Common myeloid progenitor, CD34-positive (primary cell): ENCODE results near the gene DTNB.

Experiments
- CTCF ChIA-PET: fragments of 350-600 bp; sonication (Branson Sonifier 250); formaldehyde crosslinking; loops from one replicate; lab custom pipeline; 2021; ENCODE audit warnings: antibody characterized with exemption; lab: Charles Lee
- POLR2A ChIA-PET: fragments of 350-600 bp; sonication (Branson Sonifier 250); formaldehyde crosslinking; loops from one replicate; lab custom pipeline; 2021; ENCODE audit warnings: antibody characterized with exemption; lab: Charles Lee
- DNase-seq, 3 donors: peaks; one replicate each; pipeline versions ENCODE4 v3.0.0 to v3.0.0-alpha.2; 2013
- H3K27ac ChIP-seq, 2 experiments: 1 replicate in 1 of 2; 2 replicates in 1 of 2; pipeline ENCODE4 v1.7.0; 2013; ENCODE audit warnings: inconsistent platforms in 2 of 2, low read length in 2 of 2, mild to moderate bottlenecking in 2 of 2, low read depth in 1 of 2, moderate library complexity in 1 of 2; ENCODE audit not compliant: severe bottlenecking in 2 of 2, insufficient read depth in 1 of 2, poor library complexity in 1 of 2
- H3K27me3 ChIP-seq, 5 experiments: replicated peaks in 2 of 5; 1 replicate in 3 of 5; 2 replicates in 2 of 5; pipeline versions ENCODE4 v1.6.1 to v1.7.0; 2013; ENCODE audit warnings: low read length in 4 of 5, mild to moderate bottlenecking in 2 of 5, moderate library complexity in 2 of 5, inconsistent platforms in 1 of 5; ENCODE audit not compliant: insufficient read depth in 5 of 5, control insufficient read depth in 4 of 5
- H3K36me3 ChIP-seq, 4 experiments: 1 replicate in 2 of 4; 2 replicates in 2 of 4; pipeline versions ENCODE4 v1.6.1 to v1.7.0; 2013; ENCODE audit warnings: low read length in 3 of 4, control low read depth in 1 of 4, mild to moderate bottlenecking in 1 of 4; ENCODE audit not compliant: control insufficient read depth in 4 of 4, insufficient read depth in 4 of 4
- H3K4me1 ChIP-seq, 4 experiments: 1 replicate in 3 of 4; 2 replicates in 1 of 4; pipeline versions ENCODE4 v1.6.1 to v1.7.1; 2013; ENCODE audit warnings: low read length in 3 of 4, mild to moderate bottlenecking in 3 of 4, control low read depth in 1 of 4, inconsistent platforms in 1 of 4, moderate library complexity in 1 of 4; ENCODE audit not compliant: control insufficient read depth in 4 of 4, insufficient read depth in 4 of 4; ENCODE audit errors: control extremely low read depth in 1 of 4
- H3K4me3 ChIP-seq, 7 experiments: 1 replicate in 4 of 7; 2 replicates in 3 of 7; pipeline versions ENCODE4 v1.5.1 to v1.7.0; 2013; ENCODE audit warnings: mild to moderate bottlenecking in 7 of 7, low read length in 6 of 7, moderate library complexity in 6 of 7, inconsistent platforms in 2 of 7, low read depth in 2 of 7, control low read depth in 1 of 7; ENCODE audit not compliant: insufficient read depth in 4 of 7, control insufficient read depth in 1 of 7; ENCODE audit errors: extremely low read depth in 1 of 7
- H3K9me3 ChIP-seq, 5 experiments: 1 replicate in 4 of 5; 2 replicates in 1 of 5; pipeline versions ENCODE4 v1.6.1 to v1.7.1; 2013; ENCODE audit warnings: low read length in 4 of 5, mild to moderate bottlenecking in 2 of 5, inconsistent platforms in 1 of 5, low read depth in 1 of 5, moderate library complexity in 1 of 5; ENCODE audit not compliant: control insufficient read depth in 4 of 5, insufficient read depth in 2 of 5; ENCODE audit errors: control extremely low read depth in 1 of 5
- WGBS: methylation state at CpG from one replicate; pipeline ENCODE4 v1.1.5; 2013; ENCODE audit not compliant: insufficient coverage; 5-methylcytosine and 5-hydroxymethylcytosine counted together

The DTNB gene

GRCh38 chr2:25383806-25384205 is 289.6 kb downstream of the DTNB start:
- H3K27me3 ChIP-seq: no peaks in the 10 kb centered on the region

GRCh38 chr2:25381502-25381901 is 291.9 kb downstream of the DTNB start:
- Histone ChIP-seq H3K4me1 (peaks cover 0 to 23% (median 18%) of the 10 kb centered on the region in 4 experiments), H3K36me3 (peaks cover 0 to 10% (median 1%) of the 10 kb centered on the region in 4 experiments), H3K9me3 (no peaks in the 10 kb centered on the region), H3K4me3 (no peak overlapping the region), H3K27ac (no peak overlapping the region), H3K27me3 (no peaks in the 10 kb centered on the region)
- ChIA-PET POLR2A (no interaction called here), CTCF (interaction anchor here (1.1 to 1.2 kb wide), 2 partner anchors 17 to 143 kb away, joined by 3 read pairs; no protein-coding TSS in a partner anchor)
- no peak for DNase-seq
- 82% methylated on average over 6 of the region's 7 CpGs for WGBS

More at GRCh38 chr2:25383806-25384205, 289.6 kb downstream of the DTNB start:
- Histone ChIP-seq H3K9me3 (no peaks in the 10 kb centered on the region), H3K36me3 (peaks cover 0 to 18% (median 8%) of the 10 kb centered on the region in 4 experiments), H3K27ac (no peak overlapping the region), H3K4me1 (peaks cover 0 to 2% (median 1%) of the 10 kb centered on the region in 4 experiments), H3K4me3 (no peak overlapping the region)
- ChIA-PET CTCF (interaction anchor here (1.3 to 1.4 kb wide), 3 partner anchors 9 to 20 kb away, joined by 3 to 4 read pairs (median 3); no protein-coding TSS in a partner anchor), POLR2A (no interaction called here)
- DNase-seq: no peak
- 95% methylated on average over 8 of the region's 9 CpGs for WGBS

- no peak for DNase-seq
- ChIA-PET CTCF (interaction anchor here (1.1 to 1.2 kb wide), 2 partner anchors 16 to 143 kb away, joined by 3 read pairs; no protein-coding TSS in a partner anchor), POLR2A (no interaction called here)
- H3K4me3 ChIP-seq: no peak overlapping the region
- no peaks in the 10 kb centered on the region for H3K27me3 ChIP-seq
- H3K27ac ChIP-seq: no peak overlapping the region
- no peaks in the 10 kb centered on the region for H3K9me3 ChIP-seq
- H3K4me1 ChIP-seq: peaks cover 0 to 30% (median 22%) of the 10 kb centered on the region in 4 experiments
- WGBS: 96% methylated on average over 8 of the region's 12 CpGs
- H3K36me3 ChIP-seq: peaks cover 0 to 5% (median 0%) of the 10 kb centered on the region in 4 experiments
Measured at GRCh38 chr2:25380586-25381375, 292.6 kb downstream of the DTNB start.

GRCh38 chr2:25380023-25380422 is 293.4 kb downstream of the DTNB start:
- 100% methylated on average over 4 of the region's 5 CpGs for WGBS
- H3K27ac ChIP-seq: no peak overlapping the region
- no peaks in the 10 kb centered on the region for H3K27me3 ChIP-seq
- ChIA-PET CTCF (no interaction called here), POLR2A (no interaction called here)
- H3K4me1 ChIP-seq: peaks cover 0 to 34% (median 22%) of the 10 kb centered on the region in 4 experiments
- H3K4me3 ChIP-seq: no peak overlapping the region
- H3K9me3 ChIP-seq: no peaks in the 10 kb centered on the region
- no peak for DNase-seq
- peaks cover 0 to 4% (median 0%) of the 10 kb centered on the region in 4 experiments for H3K36me3 ChIP-seq

GRCh38 chr2:25379535-25379934 is 293.8 kb downstream of the DTNB start:
- no peaks in the 10 kb centered on the region for H3K27me3 ChIP-seq
- no peaks in the 10 kb centered on the region for H3K9me3 ChIP-seq
- H3K4me1 ChIP-seq: peaks cover 0 to 34% (median 22%) of the 10 kb centered on the region in 4 experiments
- ChIA-PET POLR2A (no interaction called here), CTCF (interaction anchor here (0.6 kb wide), 1 partner anchor 158 kb away, joined by 3 read pairs; no protein-coding TSS in a partner anchor)
- DNase-seq: no peak
- 100% methylated on average over 6 of the region's 6 CpGs for WGBS
- peaks cover 0 to 4% (median 0%) of the 10 kb centered on the region in 4 experiments for H3K36me3 ChIP-seq
- no peak overlapping the region for H3K4me3 ChIP-seq
- H3K27ac ChIP-seq: no peak overlapping the region

- ChIA-PET CTCF (interaction anchor here (0.6 to 1.0 kb wide), 3 partner anchors 15 to 159 kb away, joined by 3 read pairs; no protein-coding TSS in a partner anchor), POLR2A (no interaction called here)
- peaks cover 0 to 34% (median 22%) of the 10 kb centered on the region in 4 experiments for H3K4me1 ChIP-seq
- H3K27me3 ChIP-seq: no peaks in the 10 kb centered on the region
- no peak overlapping the region for H3K4me3 ChIP-seq
- no peak for DNase-seq
- H3K27ac ChIP-seq: no peak overlapping the region
- no peaks in the 10 kb centered on the region for H3K9me3 ChIP-seq
- H3K36me3 ChIP-seq: peaks cover 0 to 4% (median 0%) of the 10 kb centered on the region in 4 experiments
- WGBS: 91% methylated on average over 10 of the region's 10 CpGs
Measured at GRCh38 chr2:25378731-25379490, 294.5 kb downstream of the DTNB start.
